PC-9 (cell line): ENCODE measurements around the gene DNAH7. TPM values are rescaled to one million over a fixed set of nuclear protein-coding genes. Genes with fewer than 3 reads are reported as not detected.

Experiments
- BruUV-seq: library from RNA; stranded (reverse); fragments of 400-500 nt; replicated peaks from 2 replicates; lab custom pipeline; 2021; lab: Mats Ljungman, UMichigan
- CTCF ChIA-PET: fragments of 300-600 bp; sonication (Branson Sonifier 250); formaldehyde crosslinking; loops from one replicate; lab custom pipeline; 2022; ENCODE audit warnings: antibody characterized with exemption; lab: Charles Lee
- POLR2A ChIA-PET: fragments of 300-600 bp; sonication (Branson Sonifier 250); formaldehyde crosslinking; loops from one replicate; lab custom pipeline; 2022; ENCODE audit warnings: antibody characterized with exemption; ENCODE audit not compliant: unreplicated experiment; lab: Charles Lee
- DNase-seq, 2 experiments: peaks; one replicate each; pipeline versions ENCODE4 v3.0.0 to v3.0.0-alpha.2; 2015 to 2022; ENCODE audit warnings: mixed read lengths in 1 of 2
- H2AFZ ChIP-seq: fragments of 200-600 bp; sonication (generic); 2 replicates; pipeline ENCODE4 v1.8.1; 2017; ENCODE audit warnings: antibody characterized with exemption
- H3F3A ChIP-seq: fragments of 200-600 bp; sonication (generic); 2 replicates; pipeline ENCODE4 v1.8.1; 2017; ENCODE audit warnings: antibody characterized with exemption, mild to moderate bottlenecking, low read depth; ENCODE audit not compliant: insufficient read depth
- H3K27ac ChIP-seq: fragments of 200-600 bp; sonication (generic); 2 replicates; pipeline ENCODE4 v1.6.1; 2016; ENCODE audit warnings: mixed run types
- H3K27me3 ChIP-seq: fragments of 200-600 bp; sonication (generic); 2 replicates; pipeline ENCODE4 v1.6.1; 2016; ENCODE audit warnings: low read depth, mixed run types; ENCODE audit not compliant: insufficient read depth
- H3K36me3 ChIP-seq: fragments of 200-600 bp; sonication (generic); 2 replicates; pipeline ENCODE4 v1.6.1; 2016; ENCODE audit warnings: low read depth, mixed run types
- H3K4me1 ChIP-seq: fragments of 200-600 bp; sonication (generic); replicated peaks from 2 replicates; pipeline ENCODE4 v1.6.1; 2016; ENCODE audit warnings: mixed run types; ENCODE audit not compliant: insufficient read depth
- H3K4me2 ChIP-seq: fragments of 200-600 bp; sonication (generic); 2 replicates; pipeline ENCODE4 v1.6.1; 2017; ENCODE audit warnings: mixed run types
- H3K4me3 ChIP-seq: fragments of 200-600 bp; sonication (generic); 2 replicates; pipeline ENCODE4 v1.6.1; 2016; ENCODE audit warnings: mixed run types
- H3K79me2 ChIP-seq: fragments of 200-600 bp; sonication (generic); 2 replicates; pipeline ENCODE4 v1.6.1; 2017; ENCODE audit warnings: low read depth, mixed run types
- H3K9me2 ChIP-seq: fragments of 200-600 bp; sonication (generic); 2 replicates; pipeline ENCODE4 v1.8.1; 2017; ENCODE audit warnings: mild to moderate bottlenecking; ENCODE audit not compliant: insufficient read depth
- H3K9me3 ChIP-seq: fragments of 200-600 bp; sonication (generic); 2 replicates; pipeline ENCODE4 v1.8.1; 2016; ENCODE audit warnings: low read depth; ENCODE audit not compliant: insufficient read depth
- H4K20me1 ChIP-seq: fragments of 200-600 bp; sonication (generic); 2 replicates; pipeline ENCODE4 v1.8.1; 2017; ENCODE audit not compliant: insufficient read depth
- EZH2 ChIP-seq: fragments of 200-600 bp; sonication (generic); IDR thresholded peaks from 2 replicates; pipeline ENCODE4 v1.8.0; 2017; ENCODE audit warnings: antibody characterized with exemption, low read depth
- intact Hi-C: fragments of 100-400 bp; cut with micrococcal nuclease; formaldehyde crosslinking; loops from one replicate; pipeline ENCODE4 v1.10.0; 2022; ENCODE audit not compliant: unreplicated experiment
- total RNA-seq: library from RNA; stranded (reverse); gene quantifications from 2 replicates; pipeline ENCODE4 v1.2.3, GENCODE V29; 2021
- TF ChIP-seq, protein P1 (sequence below): fragments of 200-600 bp; sonication (generic); conservative IDR thresholded peaks from 2 replicates; pipeline ENCODE4 v1.6.1; 2017; ENCODE audit warnings: mixed run types, antibody characterized with exemption, mild to moderate bottlenecking, moderate library complexity

The DNAH7 gene
- total RNA-seq, 1 experiment from 2014 or later, result 3.8 TPM

- no peak overlapping the region for H3K4me3 ChIP-seq
- H3K9me2 ChIP-seq, result no peaks in the 10 kb centered on the region
- H3K79me2 ChIP-seq, result no peaks in the 10 kb centered on the region
- no peaks in the 10 kb centered on the region for H3K4me1 ChIP-seq
- TF ChIP-seq, protein P1, sequence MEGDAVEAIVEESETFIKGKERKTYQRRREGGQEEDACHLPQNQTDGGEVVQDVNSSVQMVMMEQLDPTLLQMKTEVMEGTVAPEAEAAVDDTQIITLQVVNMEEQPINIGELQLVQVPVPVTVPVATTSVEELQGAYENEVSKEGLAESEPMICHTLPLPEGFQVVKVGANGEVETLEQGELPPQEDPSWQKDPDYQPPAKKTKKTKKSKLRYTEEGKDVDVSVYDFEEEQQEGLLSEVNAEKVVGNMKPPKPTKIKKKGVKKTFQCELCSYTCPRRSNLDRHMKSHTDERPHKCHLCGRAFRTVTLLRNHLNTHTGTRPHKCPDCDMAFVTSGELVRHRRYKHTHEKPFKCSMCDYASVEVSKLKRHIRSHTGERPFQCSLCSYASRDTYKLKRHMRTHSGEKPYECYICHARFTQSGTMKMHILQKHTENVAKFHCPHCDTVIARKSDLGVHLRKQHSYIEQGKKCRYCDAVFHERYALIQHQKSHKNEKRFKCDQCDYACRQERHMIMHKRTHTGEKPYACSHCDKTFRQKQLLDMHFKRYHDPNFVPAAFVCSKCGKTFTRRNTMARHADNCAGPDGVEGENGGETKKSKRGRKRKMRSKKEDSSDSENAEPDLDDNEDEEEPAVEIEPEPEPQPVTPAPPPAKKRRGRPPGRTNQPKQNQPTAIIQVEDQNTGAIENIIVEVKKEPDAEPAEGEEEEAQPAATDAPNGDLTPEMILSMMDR, result no peak
- no peak for TF ChIP-seq EZH2
- no TSS peak for BruUV-seq
- H4K20me1 ChIP-seq, result no peaks in the 10 kb centered on the region
- H3K9me3 ChIP-seq, result no peaks in the 10 kb centered on the region
- H3F3A ChIP-seq, result no peaks in the 10 kb centered on the region
- H2AFZ ChIP-seq, result no peak overlapping the region
- no peaks in the 10 kb centered on the region for H3K27me3 ChIP-seq
- ChIA-PET POLR2A (no interaction called here), CTCF (no interaction called here)
- intact Hi-C loops, result no loop called here
- DNase-seq, result no peak
- no peaks in the 10 kb centered on the region for H3K36me3 ChIP-seq
- no peak overlapping the region for H3K4me2 ChIP-seq
- no peak overlapping the region for H3K27ac ChIP-seq
Observed at GRCh38 chr2:195730912-195731311, 337.7 kb downstream of the DNAH7 start.

- no peak overlapping the region for H3K4me3 ChIP-seq
- H3K9me3 ChIP-seq, result no peaks in the 10 kb centered on the region
- H3K4me2 ChIP-seq, result no peak overlapping the region
- no peaks in the 10 kb centered on the region for H3F3A ChIP-seq
- DNase-seq, result no peak
- H3K27ac ChIP-seq, result no peak overlapping the region
- no peak for TF ChIP-seq EZH2
- no peaks in the 10 kb centered on the region for H3K9me2 ChIP-seq
- intact Hi-C loops, result no loop called here
- no peaks in the 10 kb centered on the region for H3K27me3 ChIP-seq
- ChIA-PET POLR2A (no interaction called here), CTCF (no interaction called here)
- H4K20me1 ChIP-seq, result no peaks in the 10 kb centered on the region
- no peaks in the 10 kb centered on the region for H3K79me2 ChIP-seq
- no TSS peak for BruUV-seq
- no peaks in the 10 kb centered on the region for H3K36me3 ChIP-seq
- no peak overlapping the region for H2AFZ ChIP-seq
- no peaks in the 10 kb centered on the region for H3K4me1 ChIP-seq
Observed at GRCh38 chr2:195727106-195727505, 341.5 kb downstream of the DNAH7 start.

DNA sequence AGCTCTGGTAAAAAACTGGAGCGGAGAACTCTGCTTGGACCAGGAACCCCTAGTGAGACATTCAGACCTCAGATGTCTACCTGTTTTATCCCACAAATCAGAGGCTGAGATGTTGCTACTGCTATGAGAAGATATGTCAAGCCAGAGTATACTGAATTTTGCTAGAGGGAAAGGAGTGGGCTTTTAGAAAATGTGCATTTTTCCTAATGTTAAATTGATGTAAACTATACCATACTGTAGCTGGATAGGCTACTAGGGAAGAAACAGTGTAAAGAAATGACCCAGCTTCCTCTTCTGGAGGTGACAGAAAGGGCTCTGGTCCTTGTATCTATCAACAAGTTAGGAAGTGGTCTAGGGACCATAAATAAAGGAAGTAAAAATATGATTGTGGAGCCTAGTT lies 346.6 kb downstream of the DNAH7 start:
- Histone ChIP-seq H3K79me2 (no peaks in the 10 kb centered on the region), H3K4me2 (no peak overlapping the region), H3K36me3 (no peaks in the 10 kb centered on the region), H3K9me2 (no peaks in the 10 kb centered on the region), H4K20me1 (no peaks in the 10 kb centered on the region), H2AFZ (no peak overlapping the region), H3F3A (no peaks in the 10 kb centered on the region), H3K9me3 (no peaks in the 10 kb centered on the region), H3K4me3 (no peak overlapping the region), H3K27me3 (no peaks in the 10 kb centered on the region), H3K27ac (no peak overlapping the region), H3K4me1 (no peaks in the 10 kb centered on the region)
- ChIA-PET CTCF (no interaction called here), POLR2A (no interaction called here)
- DNase-seq, result no peak
- intact Hi-C loops, result no loop called here
- TF ChIP-seq, protein P1, result no peak
- no peak for TF ChIP-seq EZH2
- no TSS peak for BruUV-seq

DNA sequence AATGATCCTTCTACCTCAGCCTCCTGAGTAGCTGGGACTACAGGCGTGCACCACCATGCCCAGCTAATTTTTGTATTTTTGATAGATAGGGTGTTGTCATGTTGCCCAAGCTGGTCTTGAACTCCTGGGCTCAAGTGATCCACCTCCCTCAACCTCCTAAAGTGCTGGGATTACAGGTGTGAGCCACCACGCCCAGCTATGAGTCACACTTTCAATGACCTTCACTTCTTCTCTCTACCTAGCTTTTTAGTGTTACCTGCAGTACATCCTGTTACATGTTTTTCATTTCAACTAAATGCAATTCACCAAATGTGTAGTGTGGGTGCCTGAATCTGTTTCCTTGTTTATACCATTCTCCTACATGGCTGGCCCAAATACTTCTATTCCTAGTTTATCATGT lies 347.6 kb downstream of the DNAH7 start:
- no peak for DNase-seq
- H4K20me1 ChIP-seq, result no peaks in the 10 kb centered on the region
- H3K27me3 ChIP-seq, result no peaks in the 10 kb centered on the region
- H3K4me2 ChIP-seq, result no peak overlapping the region
- H3K9me3 ChIP-seq, result no peaks in the 10 kb centered on the region
- H3K4me1 ChIP-seq, result no peaks in the 10 kb centered on the region
- no peaks in the 10 kb centered on the region for H3K79me2 ChIP-seq
- no peaks in the 10 kb centered on the region for H3K36me3 ChIP-seq
- no peaks in the 10 kb centered on the region for H3F3A ChIP-seq
- TF ChIP-seq, protein P1, result no peak
- TF ChIP-seq EZH2, result no peak
- no peak overlapping the region for H3K4me3 ChIP-seq
- H2AFZ ChIP-seq, result no peak overlapping the region
- intact Hi-C loops, result no loop called here
- BruUV-seq, result no TSS peak
- ChIA-PET CTCF (no interaction called here), POLR2A (no interaction called here)
- H3K9me2 ChIP-seq, result no peaks in the 10 kb centered on the region
- no peak overlapping the region for H3K27ac ChIP-seq
